Activated B cell treated with CpG ODN at 0.5 μM for 24 hours (primary cell): ENCODE data around the gene ANKRD22. TPM values are rescaled to one million over a fixed set of nuclear protein-coding genes. Genes with fewer than 3 reads are reported as not detected.
A peak's percentile ranks its signal among the peaks of the same experiment; 100 is the strongest.
"Not testable (repeated sequence)": the region's sequence is repeated elsewhere in the genome, so short reads cannot be mapped to it uniquely, and the experiment has no call there.

ENCODE experiments used
- ATAC-seq: fragments of 200-7000 bp; cut with Tn5 transposase; one replicate; pipeline ENCODE4 v1.10.0; 2021; ENCODE audit warnings: low read depth, mild to moderate bottlenecking, moderate library complexity
- CTCF ChIA-PET: fragments of 350-600 bp; sonication (Branson Sonifier 250); formaldehyde crosslinking; loops from one replicate; lab custom pipeline; 2021; ENCODE audit warnings: antibody characterized with exemption; lab: Charles Lee
- POLR2A ChIA-PET: fragments of 350-600 bp; sonication (Branson Sonifier 250); formaldehyde crosslinking; loops from one replicate; lab custom pipeline; 2021; ENCODE audit warnings: antibody characterized with exemption; lab: Charles Lee
- DNase-seq: peaks from one replicate; pipeline ENCODE4 v3.0.0; 2022
- H3K27ac Mint-ChIP-seq: one replicate; pipeline ENCODE4 v1.8.0; 2020; ENCODE audit warnings: mixed read lengths
- H3K27me3 Mint-ChIP-seq: one replicate; pipeline ENCODE4 v1.8.0; 2021; ENCODE audit warnings: mixed read lengths
- H3K36me3 Mint-ChIP-seq: one replicate; pipeline ENCODE4 v1.8.0; 2021; ENCODE audit warnings: low read depth, mixed read lengths
- H3K4me1 Mint-ChIP-seq: one replicate; pipeline ENCODE4 v1.8.0; 2021; ENCODE audit warnings: mixed read lengths
- H3K4me3 Mint-ChIP-seq: one replicate; pipeline ENCODE4 v1.8.0; 2020; ENCODE audit warnings: mild to moderate bottlenecking, mixed read lengths
- H3K9me3 Mint-ChIP-seq: one replicate; pipeline ENCODE4 v1.8.0; 2020; ENCODE audit warnings: mixed read lengths
- CTCF ChIP-seq: fragments of 200-600 bp; IDR thresholded peaks from one replicate; pipeline ENCODE4 v1.8.0; 2022; ENCODE audit warnings: antibody characterized with exemption, mild to moderate bottlenecking
- intact Hi-C: fragments of 100-400 bp; cut with micrococcal nuclease; formaldehyde crosslinking; loops from one replicate; pipeline ENCODE4 v1.15.1; 2024
- total RNA-seq: library from RNA; stranded (reverse); gene quantifications from 2 replicates; pipeline ENCODE4 v1.2.3, GENCODE V29; 2022

Gene ANKRD22
- total RNA-seq, 1 donor from 2014 or later, result not detected

DNA sequence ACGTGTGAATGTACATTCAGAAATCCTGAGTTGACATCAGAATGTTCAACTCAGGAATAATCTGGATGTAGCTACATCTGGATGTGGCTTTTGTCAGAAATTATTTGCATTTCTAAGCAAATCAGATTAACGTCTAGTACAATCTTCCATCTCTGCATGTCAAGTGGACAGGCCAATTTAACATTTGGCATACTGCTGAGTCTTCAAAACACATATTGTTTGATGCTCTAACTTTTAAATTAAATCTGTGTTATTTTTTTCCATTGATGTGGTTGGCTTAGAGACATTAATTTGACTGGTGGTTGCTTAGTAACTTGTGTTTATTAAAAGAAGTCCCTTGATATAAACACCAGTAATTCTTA is 31.8 kb upstream of the ANKRD22 start:
- peaks cover 14% of the 10 kb centered on the region for H3K36me3 Mint-ChIP-seq

GRCh38 chr10:88882646-88883447 is 31.2 kb upstream of the ANKRD22 start:
- not testable (repeated sequence) for H3K27me3 Mint-ChIP-seq, DNase-seq, ATAC-seq, H3K9me3 Mint-ChIP-seq
- Mint-ChIP-seq H3K36me3 (peaks cover 14% of the 10 kb centered on the region), H3K4me3 (peak overlapping the region; percentile 96), H3K27ac (peak overlapping the region; percentile 99), H3K4me1 (peaks cover 74% of the 10 kb centered on the region)
- CTCF ChIA-PET, result interaction anchor here (1.6 to 1.9 kb wide), 2 partner anchors 19 to 49 kb away, joined by 6 to 14 read pairs; no protein-coding TSS in a partner anchor
- intact Hi-C loops, result loop anchor here (5.0 kb wide), 3 partner anchors 534 to 1021 kb away; partner anchors contain the start of genes KIF20B, KLLN and PTEN
- POLR2A ChIA-PET, result interaction anchor here (1.7 to 13.3 kb wide), 3 partner anchors 10 to 46 kb away, joined by 3 to 294 read pairs (median 36); no protein-coding TSS in a partner anchor

More for the DNA sequence above, 31.8 kb upstream of the ANKRD22 start:
- Mint-ChIP-seq H3K9me3 (no peaks in the 10 kb centered on the region), H3K4me3 (peak overlapping the region; percentile 76), H3K27me3 (no peaks in the 10 kb centered on the region), H3K4me1 (peaks cover 79% of the 10 kb centered on the region), H3K27ac (peak overlapping the region; percentile 99)
- ATAC-seq (no peak), DNase-seq (no peak)
- ChIA-PET CTCF (no interaction called here), POLR2A (interaction anchor here (0.9 to 13.3 kb wide), 3 partner anchors 17 to 107 kb away, joined by 3 to 294 read pairs (median 3); partner anchors contain the start of gene FAS)
- intact Hi-C loops, result loop anchor here (5.0 kb wide), 3 partner anchors 534 to 1021 kb away; partner anchors contain the start of genes KIF20B, KLLN and PTEN
- TF ChIP-seq CTCF, result no peak

DNA sequence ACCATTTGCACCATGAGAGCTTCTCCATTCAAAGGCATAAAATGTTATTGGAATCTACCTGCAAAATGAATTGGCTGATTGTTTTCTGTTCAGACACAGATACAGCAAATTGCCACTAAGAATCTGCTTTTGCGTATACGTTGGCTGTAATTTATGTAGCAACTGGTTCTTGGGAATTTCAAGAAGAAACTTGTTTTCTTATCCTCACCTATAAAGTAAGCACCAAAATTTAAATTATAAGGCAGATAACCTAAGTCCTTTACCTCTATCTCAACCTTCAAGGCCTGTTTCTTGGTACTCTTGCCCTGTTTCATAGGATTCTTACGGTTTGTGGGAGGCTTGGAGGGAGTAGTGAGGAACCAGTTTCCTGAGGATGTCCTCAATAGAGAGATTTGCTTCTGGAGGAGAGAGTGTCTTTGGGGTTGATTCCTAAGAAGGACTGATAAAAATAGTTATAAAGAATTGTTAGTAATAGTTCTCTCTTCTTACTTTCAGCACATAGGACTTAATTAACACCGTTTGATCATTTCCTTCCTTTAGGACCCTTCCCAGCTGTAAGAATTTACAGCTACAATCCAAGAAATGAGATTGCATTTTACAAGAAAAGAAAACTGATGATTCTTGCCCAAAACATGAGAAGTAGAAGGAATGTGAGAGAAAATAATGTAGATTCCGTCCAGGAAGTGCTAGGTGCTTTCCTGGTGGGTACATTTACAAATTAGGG is 30.4 kb upstream of the ANKRD22 start:
- no peaks in the 10 kb centered on the region for H3K27me3 Mint-ChIP-seq
- TF ChIP-seq CTCF, result no peak
- H3K36me3 Mint-ChIP-seq, result peaks cover 14% of the 10 kb centered on the region
- no peaks in the 10 kb centered on the region for H3K9me3 Mint-ChIP-seq
- H3K4me3 Mint-ChIP-seq, result peak overlapping the region; percentile 96
- ChIA-PET POLR2A (interaction anchor here (0.9 to 13.3 kb wide), 8 partner anchors 11 to 446 kb away, joined by 3 to 294 read pairs (median 10); partner anchors contain the start of genes FAS, IFIT3 and LIPA), CTCF (interaction anchor here (1.5 to 1.9 kb wide), 3 partner anchors 19 to 52 kb away, joined by 6 to 14 read pairs (median 8); no protein-coding TSS in a partner anchor)
- DNase-seq (no peak), ATAC-seq (no peak)
- H3K4me1 Mint-ChIP-seq, result peaks cover 67% of the 10 kb centered on the region
- peak overlapping the region; percentile 99 for H3K27ac Mint-ChIP-seq
- intact Hi-C loops, result loop anchor here (2.0 to 5.0 kb wide), 5 partner anchors 43 to 1020 kb away; partner anchors contain the start of genes FAS, KIF20B, KLLN and PTEN

GRCh38 chr10:88881320-88881719 is 29.7 kb upstream of the ANKRD22 start:
- ATAC-seq, result no peak
- CTCF ChIA-PET, result interaction anchor here (1.5 to 1.9 kb wide), 4 partner anchors 20 to 53 kb away, joined by 3 to 14 read pairs (median 7); no protein-coding TSS in a partner anchor
- peak overlapping the region; percentile 96 for H3K4me3 Mint-ChIP-seq
- H3K4me1 Mint-ChIP-seq, result peaks cover 60% of the 10 kb centered on the region
- H3K27ac Mint-ChIP-seq, result peak overlapping the region; percentile 99
- intact Hi-C loops, result loop anchor here (2.0 to 5.0 kb wide), 5 partner anchors 43 to 1019 kb away; partner anchors contain the start of genes FAS, KIF20B, KLLN and PTEN
- no peaks in the 10 kb centered on the region for H3K27me3 Mint-ChIP-seq
- DNase-seq, result no peak
- H3K36me3 Mint-ChIP-seq, result peaks cover 14% of the 10 kb centered on the region
- H3K9me3 Mint-ChIP-seq, result no peaks in the 10 kb centered on the region
- no peak for TF ChIP-seq CTCF
- POLR2A ChIA-PET, result interaction anchor here (0.9 to 13.3 kb wide), 8 partner anchors 12 to 447 kb away, joined by 3 to 294 read pairs (median 10); partner anchors contain the start of genes FAS, IFIT3 and LIPA
